GM19372 (cell line): ENCODE measurements around the gene HJURP.

Experiments used
- ATAC-seq: cut with Tn5 transposase; IDR thresholded peaks from one replicate; pipeline ENCODE4 v1.9.1; 2021; ENCODE audit warnings: mild to moderate bottlenecking, low read depth, moderate library complexity; ENCODE audit not compliant: unreplicated experiment

HJURP gene

DNA sequence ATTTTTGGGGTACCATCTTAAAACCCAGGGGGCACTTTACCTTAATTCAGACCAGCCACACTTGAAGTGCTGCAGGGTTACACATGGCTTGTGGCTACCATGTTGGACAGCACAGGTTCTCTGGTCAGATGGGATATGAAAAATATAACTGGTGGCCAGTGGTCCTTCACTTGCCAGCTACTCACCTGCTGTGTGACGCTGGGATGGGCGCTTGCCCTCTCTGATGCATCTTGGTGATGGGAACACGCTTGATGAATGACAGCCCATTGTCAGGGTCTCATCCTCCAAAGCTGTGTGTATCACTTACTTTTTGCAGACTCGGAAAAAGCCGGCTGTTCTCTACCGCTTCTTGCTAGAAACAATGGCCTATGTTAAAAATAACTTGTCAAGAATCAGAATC lies 22.5 kb downstream of the HJURP start:
- no peak for ATAC-seq

DNA sequence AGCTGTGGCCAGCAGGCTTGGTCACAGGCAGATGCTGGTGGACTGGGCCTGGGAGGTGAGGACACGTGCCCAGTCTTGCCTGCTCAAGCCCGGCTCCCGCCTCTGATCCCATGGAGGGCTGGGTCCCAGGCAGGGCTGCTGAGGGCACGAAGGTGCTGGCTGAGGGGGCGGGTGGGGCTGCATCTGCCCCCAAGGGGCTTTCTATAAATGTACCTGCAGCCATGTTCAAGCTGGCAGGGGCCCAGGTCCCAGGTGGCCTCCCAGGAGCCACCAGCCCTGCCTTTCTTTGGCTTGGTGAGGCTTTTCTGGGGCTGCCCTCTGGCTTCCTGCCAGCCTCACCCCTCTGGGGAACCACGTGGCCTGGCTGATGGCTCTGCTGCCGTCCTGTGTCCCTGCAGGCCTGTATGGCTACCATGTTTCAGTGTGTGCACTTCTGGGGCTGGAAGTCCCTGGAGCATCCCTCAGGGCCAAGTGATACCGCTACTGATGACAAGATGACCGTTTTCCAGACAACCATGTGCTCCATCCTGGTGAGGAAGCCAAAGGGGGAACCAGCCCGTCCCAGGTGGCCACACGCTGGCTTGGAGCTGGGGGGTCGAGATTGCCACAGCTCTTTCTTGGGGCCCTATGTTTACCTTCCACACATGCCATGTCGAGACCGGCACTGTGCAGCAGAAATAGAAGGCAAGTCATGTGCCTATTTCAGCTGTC lies 23.2 kb downstream of the HJURP start:
- no peak for ATAC-seq

DNA sequence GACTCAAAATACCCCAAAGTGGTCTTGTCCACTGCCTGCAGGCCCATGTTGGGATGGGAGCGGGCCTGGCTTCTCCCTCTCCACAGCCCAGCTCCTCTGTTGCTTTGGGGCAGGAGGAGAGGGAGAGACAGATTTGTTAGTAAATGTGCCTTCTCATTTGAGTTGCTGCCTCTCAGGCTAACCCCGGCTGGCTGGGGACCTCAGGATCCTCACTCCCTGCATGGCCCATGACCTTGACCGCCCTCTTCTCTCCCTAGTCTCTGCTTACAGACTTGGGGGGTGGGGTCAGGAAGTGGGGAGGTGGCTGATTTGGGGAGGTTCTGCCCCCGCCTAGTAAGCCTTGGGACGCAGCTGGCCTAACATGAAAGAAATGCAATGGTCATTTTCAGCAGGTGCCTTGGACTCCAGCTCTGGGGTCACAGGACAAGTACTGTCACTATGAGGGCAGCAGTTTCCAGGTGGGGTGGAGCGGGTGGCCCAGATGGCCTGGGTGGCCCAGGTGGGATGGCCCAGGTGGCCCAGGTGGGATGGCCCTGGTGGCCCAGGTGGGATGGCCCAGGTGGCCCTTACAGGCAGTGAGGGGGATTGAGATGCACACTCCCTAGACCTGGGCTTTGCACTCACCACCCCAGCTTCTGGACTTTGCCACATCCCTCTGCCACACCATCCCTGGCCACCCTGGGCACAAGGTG lies 24.1 kb downstream of the HJURP start:
- ATAC-seq, result no peak

DNA sequence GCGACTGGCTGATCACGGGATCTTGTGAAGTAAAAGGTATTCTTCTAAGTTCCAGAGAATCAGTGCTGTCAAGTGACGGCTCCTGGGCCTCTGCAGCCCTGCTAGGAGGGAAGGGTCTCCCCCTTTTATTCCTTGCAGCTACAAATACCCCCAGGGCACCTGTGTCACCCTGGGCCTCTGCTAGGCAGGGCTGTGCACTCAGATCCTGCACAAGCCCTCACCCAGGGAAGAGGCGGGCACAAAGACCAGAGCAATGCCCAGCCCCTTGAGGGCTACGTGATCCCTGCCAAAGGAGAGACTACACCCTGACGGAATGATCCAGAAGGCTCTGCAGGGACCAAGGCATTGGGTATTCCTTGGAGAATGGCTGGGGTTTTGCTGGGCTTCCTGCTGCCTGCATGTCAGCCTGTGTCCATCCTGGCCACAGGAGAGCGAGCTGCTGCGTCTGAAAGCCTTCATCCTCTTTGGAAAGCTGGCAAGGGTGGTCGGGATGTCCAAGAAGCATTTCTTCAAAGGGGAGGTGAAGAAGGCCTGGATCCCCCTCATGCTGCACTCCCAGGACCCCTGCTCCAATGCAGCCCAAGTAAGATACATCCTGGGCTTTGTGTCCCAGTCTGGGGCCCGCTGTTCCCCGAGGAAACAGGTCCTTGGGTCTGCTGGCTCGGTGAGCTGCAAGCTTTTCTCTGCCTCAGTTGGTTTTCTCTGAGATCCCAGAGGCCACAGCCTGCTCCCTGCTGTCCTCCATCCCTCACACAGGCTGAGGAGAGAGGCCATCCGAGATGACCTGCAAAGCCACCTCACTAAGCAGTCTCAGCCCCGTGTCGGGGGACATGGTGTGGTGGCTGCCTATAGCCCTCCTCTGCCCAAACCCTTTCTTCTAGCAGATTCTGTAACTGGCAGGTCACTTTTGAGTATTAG lies 24.9 kb downstream of the HJURP start:
- no peak for ATAC-seq

DNA sequence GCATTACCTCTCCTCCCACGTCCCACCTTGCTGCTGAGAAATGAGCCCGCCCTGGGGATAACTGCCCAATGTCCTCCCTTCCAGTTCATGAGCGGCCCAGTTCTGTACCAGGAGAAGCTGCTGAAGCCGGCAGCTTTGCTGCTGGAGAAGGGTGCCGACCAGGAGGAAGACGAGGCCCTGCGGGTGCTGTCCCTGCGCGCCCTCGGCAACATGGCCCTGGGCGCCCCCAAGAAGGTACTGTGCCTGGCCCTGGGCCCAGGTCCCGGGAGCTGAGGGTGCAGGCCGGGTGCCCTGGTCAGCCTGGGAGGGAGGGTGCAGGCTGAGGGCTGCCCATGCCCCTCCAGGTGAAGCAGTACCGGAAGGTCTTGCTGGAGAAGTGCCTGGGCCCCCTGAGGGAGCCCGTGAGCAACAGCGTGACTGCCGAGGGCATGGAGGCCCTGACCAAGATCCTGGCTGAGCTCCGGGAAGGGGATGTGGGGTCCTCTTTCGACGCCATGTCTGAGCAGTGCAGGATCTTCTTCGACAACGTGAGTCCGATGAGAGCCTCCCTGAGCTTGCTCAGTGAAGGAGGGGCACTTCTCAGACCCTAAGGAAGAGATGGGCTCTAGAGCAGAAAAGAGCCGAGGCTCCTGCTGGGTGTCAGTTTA lies 25.7 kb downstream of the HJURP start:
- no peak for ATAC-seq

DNA sequence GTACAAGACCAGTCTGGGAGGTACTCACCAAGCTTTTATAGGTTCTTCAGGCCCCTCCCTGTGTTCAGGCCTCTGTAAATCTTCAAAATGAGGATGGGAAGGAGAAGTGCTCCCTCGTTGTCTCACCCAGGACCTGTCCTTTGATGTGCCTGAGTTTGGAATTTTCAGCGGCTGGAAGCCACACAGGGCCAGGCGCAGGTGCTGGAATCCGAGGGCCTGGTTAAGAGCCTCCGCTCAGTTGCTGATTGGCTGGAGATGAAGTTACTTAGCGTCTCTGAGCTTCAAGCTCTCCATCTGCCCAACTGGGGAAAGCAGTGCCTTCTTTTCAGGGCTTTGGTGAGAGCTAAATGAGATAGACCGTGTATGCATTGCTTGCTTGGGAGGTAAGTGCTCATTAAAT lies 30.0 kb downstream of the HJURP start:
- no peak for ATAC-seq

DNA sequence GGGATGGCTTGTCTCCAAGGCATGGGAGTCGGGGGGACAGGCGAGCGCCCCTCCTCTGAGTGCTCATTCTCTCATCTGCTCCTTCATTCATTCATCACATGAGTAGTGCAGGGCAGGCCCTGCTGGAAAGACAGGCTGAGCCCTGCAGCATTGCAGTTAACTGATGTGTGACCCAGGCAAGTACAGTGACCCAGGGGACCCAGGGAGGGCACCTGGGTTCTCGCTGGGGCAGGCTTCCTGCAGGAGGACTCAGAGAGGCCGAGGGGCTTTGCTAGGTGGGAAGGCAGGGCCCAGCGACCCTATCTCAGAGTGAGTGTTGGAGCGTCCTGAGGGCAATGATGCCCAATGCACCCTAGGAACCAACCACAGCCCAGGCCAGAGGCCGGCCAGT lies 30.6 kb downstream of the HJURP start:
- ATAC-seq, result no peak

DNA sequence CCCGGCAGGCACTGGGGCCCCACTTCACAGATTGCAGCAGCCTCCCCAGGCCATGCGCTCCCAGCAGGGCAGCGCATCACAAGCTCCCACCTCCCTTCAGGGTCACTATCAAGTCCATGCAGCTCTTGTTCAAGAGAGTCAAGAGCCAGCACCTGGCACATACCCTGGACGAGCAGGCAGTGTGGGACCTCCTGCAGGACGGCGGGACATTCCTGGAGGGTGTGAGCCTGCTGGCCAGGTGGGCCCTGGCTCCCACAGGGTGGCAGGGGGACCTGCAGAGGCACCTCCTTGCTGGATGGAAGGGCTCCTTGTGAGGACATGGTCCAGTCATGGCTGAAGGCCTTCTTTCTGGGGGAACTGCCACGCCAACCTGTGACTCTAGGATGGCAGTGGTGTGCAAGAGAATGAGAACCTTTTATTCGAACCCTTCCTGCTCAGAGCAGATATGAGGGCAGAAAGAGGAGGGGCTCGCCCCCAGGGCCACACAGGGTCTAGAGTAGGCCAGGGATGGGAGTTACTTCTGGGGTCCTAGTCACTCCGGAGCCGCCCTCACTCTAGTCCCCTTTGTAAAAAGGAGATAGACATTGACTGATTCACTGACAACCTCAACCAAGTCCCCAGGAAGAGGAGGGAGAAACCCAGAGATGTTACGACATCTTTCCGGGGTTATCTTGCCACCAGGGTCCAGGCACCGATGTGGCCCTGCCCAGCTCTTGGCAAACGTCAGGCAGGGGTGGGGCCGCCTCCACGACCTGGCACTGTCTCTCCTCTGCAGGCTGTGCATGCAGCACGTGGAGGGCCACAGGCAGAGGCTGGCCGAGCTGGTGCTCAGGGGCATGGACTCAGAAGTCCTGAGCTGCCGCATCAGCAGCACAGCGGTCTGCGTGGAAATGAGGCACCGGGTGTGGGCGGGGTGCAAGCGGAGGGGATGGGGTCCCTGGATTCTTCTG lies 31.3 kb downstream of the HJURP start:
- no peak for ATAC-seq

DNA sequence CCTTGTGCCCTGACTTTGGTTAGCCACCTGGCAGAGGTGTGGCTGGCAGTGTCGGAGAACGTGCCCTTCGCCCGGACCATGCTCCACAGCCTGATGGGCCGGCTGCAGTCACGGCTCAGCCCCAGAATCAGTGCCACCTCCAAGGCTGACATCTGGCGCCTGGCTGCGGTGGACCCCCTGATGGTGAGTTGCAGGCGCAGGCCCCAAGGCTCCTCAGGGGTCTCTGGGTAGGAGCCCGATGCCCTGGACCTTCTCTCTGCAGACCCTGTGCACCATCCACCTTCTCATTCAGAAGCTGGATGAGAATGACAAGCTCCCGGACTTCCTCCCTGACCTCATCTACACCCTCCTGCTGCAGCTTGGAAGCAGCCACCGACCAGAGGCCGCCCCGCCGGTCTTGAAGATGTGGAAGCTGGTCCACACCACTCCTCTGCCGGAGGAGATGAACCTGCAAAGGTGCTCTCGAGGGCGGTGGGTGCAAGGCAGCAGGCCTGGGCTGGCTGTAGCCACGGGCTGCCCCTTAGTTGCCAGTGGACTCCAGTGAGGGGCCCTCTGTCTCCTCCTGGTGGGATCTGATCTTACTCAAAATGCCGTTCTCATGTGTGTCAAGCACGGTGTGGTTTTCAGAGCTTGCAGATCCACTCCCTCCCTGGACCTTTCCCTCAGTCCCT lies 32.1 kb downstream of the HJURP start:
- no peak for ATAC-seq

DNA sequence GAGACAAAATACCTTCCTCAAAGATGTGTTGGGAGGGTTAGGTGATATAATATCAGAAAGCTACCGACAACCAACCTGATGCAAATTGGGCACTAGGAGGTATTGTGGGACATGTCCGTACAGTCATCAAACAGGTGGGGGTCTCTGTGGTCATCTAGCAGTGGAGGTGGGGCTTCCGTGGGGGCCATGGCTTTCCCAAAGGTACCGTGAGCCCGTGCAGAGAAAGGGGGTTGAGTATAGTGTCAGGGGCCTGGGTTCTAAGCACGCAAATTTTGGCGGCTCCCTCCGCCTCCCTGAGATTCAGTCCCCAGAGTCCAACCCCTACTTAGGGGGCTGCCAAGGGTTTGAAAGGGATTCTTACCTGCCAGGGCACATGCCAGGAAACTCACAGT lies 32.6 kb downstream of the HJURP start:
- no peak for ATAC-seq

DNA sequence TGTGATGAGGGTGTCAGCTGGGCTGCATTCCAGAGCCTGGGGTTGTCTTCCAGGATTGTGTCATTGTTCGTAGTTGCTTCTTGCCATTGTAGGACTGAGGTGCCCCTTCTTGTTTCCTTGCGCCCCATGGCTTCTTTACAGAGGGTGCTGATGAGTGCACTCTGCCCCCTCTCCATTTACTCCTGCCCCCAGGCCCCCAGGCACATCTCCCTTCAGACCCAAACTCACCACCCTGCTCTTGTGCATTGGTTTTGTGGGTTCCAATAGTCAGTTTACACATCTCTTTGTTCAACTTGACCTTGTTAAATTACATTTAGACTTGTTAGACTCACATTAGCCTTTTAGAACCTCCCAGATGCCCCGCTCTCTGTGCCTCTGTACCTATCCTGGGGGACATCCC lies 33.1 kb downstream of the HJURP start:
- ATAC-seq, result no peak

DNA sequence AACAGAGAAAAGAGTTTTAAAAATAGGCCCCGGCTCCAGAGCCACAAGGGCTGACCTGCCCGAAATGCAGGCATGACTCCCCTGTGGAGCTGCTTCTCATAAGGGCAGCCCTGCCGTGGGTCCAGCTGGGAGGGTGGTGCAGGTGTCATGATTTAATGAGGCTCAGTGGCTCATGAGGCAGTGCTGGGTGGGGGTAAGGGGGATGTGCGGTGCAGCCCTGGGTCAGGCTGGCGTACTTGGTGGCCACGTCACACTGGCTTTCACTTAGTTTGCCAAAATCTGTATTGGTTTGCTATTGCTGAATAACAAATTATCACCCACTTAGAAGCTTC lies 33.6 kb downstream of the HJURP start:
- ATAC-seq, result no peak

DNA sequence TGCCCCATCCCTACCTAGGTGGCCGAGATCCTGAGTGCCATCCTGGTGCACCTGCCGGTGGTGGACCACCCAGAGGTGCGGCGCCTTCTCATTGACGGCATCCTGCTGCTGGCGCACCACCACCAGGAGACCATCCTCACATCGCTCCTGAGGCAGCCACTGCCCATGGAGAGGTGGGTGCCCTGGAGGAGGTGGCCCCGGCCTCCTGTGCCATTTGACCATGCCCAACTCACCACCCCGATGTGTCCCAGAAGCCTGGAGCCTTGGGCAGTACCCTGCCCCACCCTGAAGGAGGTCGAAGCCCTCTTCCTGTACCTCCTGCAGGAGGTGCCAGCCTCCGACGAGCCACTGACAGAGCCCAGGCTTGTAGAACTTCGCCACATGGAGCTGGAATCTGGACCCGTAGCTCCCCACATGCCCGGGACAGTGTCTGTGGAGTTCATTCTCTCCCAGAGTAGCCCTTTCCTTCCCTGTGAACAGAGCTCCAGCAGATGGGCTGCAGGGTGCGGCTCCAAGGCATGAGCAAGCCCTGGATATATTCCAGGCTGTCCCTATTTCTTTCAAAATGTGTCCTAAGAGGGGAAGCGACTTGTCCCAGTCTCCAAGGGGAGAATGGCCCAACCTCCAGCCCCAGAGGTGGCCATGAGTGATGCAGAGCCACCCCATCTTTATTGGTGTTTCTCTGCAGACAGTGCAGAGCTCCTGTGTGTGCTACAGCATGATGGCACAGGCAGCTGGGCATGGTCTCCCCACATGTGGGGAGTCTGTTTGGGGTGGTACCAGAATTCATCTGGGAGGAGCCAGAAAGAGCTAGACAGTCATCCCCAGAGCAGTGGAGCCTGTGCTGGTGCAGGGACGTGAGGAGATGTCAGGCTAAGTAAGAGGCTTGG lies 34.2 kb downstream of the HJURP start:
- no peak for ATAC-seq

DNA sequence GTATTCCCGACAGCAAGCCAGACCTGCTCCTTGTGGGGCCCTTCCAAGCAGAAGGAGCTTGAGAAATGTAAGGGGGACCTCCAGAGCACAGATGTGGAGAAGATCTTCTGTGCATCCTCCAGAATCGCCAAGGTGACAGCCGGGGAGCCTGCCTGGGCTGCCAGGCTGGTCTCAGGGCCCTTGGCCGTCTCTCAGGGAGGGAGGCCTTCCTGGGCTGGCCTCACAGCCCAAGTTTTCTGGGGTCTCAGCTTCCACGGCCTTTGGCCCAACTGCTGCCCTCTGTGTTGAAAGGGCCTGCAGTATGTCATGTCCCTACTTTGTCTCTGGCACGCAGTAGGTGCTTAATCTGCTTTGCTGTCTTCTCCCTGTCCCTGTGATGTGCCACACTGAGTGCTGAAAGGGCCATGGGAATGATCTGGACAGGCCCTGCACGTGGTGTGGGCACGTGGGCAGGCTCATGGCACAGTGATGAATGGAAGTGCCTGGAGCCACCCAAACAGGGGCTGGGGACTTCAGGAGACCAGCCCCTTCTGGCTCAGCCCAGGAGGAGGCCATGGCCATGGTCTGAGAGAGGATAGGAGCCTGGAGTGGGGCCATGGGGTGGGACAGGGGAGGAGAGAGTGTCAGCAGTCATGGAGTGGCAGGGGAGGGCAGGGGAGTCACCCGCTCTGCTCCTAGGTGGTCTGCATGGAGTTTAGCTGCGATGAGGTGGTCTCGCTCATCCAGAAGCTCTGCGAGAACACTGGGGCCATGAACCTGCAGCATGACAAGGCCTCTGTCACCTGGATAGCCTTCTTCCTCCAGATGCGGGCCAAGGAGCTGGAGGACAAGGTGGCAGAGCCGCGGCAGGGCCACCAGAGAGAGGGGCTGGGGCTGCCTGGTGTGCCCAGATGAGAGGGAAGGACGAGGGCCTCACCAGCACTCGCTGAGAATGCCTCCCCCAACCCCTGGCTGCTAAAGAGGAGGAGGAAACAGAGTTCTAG lies 35.4 kb downstream of the HJURP start:
- ATAC-seq, result no peak

DNA sequence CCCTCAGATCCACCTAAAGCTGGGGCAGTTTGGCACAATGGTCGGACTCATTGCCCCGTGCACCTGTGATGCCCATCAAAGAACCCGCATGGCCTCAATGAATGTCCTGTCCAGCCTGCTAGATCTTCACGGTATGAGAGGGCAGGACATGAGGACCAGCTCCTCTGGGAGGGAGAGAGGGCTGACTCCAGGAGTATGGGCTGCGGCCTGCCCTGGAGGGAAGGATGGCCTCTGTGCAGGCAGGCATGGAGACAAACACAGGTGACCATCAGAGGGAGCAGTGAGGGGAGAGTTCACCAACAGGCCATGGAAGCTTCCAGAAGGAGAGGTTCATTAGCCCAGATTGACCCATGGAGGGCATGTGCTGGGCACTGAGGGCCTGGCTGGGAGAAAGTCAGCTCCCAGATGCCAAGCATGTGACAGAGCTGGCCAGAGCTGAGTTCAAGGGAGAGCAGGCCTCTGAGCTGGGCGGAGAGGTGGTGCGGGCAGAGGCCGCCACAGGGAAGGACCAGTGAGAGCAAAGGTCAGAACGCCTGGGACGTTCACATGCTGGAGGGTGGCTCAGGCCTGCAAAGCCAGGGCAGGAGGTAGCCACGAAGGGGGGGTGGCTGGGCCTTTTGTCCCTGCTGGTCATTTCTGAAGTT lies 36.2 kb downstream of the HJURP start:
- ATAC-seq, result no peak

DNA sequence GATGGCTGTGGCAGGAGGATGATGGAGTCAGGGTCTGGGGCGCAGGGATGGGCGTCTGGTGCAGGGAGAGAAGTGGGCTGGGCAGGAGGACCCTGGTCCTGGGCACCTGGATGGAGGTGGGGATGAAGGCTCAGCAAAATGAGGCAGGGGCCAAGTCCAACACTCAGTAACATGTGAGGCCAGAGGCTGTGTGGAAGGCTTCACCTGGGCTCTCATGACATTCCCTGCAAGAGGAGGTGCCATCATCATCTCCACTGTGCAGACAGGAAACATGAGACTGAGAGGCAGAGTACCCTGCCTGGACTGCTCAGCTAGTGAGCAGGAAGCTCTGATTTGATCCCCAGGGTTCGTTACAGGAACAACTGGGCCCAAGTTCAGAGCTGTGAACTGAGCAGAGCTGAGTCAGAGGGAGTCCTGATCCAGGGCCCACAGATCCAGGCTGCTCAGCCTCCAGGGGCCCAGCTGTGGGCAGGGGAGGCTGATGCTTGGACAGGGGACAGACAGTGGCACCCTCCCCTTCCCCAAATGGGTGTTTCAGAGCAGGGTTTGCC lies 36.9 kb downstream of the HJURP start:
- ATAC-seq, result no peak
